Measurements from ENCODE around the gene CXCR4.

CXCR4 gene

DNA sequence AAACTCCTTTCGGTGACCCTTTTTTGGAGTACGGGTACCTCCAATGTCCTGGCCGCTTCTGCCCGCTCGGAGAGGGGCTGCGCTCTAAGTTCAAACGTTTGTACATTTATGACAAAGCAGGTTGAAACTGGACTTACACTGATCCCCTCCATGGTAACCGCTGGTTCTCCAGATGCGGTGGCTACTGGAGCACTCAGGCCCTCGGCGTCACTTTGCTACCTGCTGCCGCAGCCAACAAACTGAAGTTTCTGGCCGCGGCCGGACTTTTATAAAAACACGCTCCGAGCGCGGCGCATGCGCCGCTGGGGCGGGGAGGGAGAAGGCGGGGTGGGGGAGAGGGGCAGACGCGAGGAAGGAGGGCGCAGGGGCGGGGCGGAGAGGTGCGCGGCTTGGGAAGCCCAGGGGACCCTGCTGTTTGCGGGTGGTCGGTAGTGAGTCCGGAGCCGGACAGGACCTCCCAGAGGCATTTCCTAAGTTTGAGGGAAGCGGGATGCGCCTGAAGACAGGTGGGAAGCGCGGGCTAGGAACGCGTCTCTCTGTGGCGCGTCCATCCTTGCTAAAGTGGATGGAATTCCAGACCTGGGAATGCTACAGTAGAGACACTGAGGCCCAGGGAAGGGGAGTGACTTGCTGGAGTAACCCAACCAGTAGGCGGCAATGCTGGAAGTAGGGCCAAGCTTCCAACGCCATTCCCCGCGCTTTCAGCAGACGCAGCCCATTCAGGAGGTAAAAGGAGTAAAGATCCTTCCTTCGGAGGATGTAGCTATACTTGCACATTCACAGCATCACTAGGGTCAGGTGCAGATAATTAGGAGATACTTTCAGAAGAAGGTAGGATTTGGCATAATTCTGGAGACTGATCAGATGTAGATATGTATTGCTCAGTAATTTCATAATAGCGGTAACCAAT is at the start of gene CXCR4:
Gene CXCR4 (minus strand): TSS at position 241 of the 910 bp plus-strand sequence. CDS start 89 bp downstream, at position 152.
- peak; percentile 56 for DNase-seq (ENCODE audit: low spot score)

GRCh38 chr2:136164280-136164776 is 46.4 kb upstream of the CXCR4 start:
- no peak for DNase-seq (ENCODE audit: low spot score)

DNA sequence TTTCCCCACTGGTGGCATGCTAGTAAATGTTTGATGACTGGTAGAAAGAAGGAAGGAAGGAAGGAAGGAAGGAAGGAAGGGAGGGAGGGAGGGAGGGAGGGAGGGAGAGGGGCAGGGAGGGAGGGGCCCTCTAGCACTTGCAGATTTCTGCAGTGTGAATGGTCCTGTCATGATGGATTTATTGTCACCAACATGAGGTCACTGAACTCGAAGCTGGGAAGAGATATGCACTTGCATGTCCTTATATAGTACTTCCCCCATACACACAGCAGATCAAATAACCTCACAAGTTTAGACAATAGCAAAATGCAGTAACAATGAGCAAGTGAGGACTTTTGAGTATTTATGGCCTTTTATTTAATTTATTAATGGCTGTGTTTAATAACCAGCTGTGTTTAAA is 44.5 kb upstream of the CXCR4 start:
- DNase-seq (ENCODE audit: low spot score) = no peak

- DNase-seq (ENCODE audit: low spot score) = no peak
These were observed 38.5 kb upstream of the CXCR4 start for GRCh38 chr2:136156411-136156810.

GRCh38 chr2:136154384-136154783 is 36.4 kb upstream of the CXCR4 start:
- no peak for DNase-seq (ENCODE audit: low spot score)

DNA sequence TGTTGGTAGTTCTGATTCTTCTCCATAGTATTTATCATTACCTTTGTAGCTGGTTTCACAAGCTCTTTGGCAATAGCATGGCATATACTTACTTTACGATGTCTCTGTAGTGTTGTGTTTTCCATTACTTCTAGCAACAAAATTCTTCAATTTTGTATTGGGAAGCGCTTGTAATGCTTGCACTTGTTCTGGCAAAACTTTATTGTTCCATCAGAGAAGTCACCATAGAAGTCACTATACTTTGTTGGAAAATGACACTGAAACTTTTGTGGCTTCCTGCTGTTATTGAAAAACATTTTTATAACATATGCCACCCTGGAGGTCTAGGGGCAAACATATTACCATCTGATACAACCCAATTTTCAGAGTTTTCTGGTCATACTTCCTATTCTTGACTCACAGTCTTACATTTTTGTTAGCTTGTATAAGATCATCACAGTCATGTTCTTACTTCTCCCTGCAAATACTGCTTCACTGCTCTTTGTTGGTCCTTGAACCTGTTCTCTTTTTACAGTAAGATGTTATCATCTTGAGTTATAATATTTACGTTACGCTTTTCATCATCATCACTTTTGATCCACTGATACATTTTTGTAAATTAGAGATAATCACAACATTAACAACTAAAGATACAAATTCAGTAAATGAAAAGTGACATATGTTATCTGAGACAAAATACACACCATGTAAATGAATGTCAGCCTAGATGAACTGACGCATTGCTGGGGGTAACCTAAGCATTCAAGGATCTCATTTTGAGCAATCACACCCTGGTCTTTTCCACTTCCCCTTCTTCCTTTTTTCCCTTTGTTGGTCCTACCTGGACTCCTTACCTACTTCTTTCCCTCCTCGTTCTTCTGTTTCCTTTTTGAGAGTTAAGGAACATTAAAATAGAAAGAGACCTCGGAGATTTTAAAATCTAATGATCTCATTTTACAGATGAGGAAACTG is 33.3 kb upstream of the CXCR4 start:
- DNase-seq (ENCODE audit: low spot score) = no peak

DNA sequence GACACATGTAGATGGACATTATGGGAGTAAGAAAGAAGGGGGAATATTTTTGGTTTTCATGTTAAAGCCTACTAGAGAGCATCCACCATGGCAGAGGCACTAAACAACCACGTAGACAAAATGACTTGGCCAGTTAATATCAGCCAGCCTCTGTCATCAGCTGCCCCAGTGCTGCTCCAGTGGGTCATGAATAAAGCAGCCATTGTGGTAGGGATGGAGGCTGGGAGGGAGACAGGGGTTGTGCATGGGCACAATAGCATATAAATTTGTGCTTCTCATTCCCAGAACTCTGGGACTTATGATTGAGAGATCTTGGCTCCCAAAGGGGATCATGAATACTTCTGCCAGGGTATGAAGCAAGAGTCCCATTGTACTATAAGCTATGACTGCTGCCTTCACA is 31.1 kb upstream of the CXCR4 start:
- DNase-seq (ENCODE audit: low spot score) = no peak

DNA sequence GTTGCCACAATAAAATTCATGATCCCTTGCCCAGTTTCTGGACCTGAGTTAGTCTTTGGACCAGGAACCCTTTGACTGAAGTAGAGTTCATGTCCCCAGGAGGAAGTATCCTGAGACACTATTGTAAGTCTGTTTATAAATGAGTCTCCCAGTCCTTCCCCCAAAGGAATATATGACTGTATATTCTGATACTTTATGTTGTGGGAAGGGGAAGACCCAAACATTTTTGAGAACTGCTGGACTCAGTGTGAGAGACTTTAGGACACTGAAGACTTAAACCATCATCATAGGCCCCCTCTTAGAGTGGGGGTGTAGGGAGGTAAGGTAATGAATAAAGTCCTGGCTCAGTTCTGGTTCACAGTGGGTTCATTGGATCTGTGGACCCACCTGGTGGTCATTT is 28.6 kb upstream of the CXCR4 start:
- no peak for DNase-seq (ENCODE audit: low spot score)

DNA sequence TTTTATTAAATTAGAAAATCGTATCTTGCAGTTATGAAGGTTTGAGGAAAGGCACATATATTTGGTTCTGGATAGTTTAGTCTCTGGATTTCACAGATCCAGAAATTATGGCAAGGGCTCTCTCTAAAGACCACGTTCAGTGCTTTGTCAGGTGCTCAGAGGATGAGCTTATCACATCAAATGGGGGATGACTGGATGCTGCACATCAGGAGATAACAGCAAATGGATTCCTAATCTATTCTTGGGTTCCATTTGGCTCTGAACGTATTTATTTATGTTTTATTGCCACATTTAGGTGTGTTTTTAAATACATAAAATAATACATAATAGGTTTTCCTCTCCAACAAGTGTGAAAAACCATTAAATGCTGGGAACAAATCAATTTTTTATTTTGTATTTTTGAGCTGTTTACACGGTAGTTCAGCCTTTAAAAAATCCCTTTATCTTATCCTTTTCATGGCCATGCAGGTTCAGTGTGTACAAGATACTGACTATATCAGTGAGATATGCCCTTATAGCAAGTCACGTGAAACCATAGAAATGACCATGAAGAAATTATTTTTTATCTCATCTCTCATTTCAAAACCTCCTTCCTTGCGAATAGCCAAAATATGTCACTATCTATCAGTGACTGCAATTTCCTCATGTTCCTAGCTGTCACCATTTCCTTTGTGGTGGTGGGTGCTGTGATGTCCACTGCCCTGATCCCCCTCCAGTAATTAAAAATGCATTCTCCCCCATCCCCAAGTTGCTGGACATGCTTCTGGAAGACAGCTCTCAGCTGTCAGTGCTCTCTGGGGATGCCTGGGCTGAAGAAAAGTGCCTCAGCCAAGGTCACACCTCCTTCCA is 25.9 kb upstream of the CXCR4 start:
- no peak for DNase-seq (ENCODE audit: low spot score)

DNA sequence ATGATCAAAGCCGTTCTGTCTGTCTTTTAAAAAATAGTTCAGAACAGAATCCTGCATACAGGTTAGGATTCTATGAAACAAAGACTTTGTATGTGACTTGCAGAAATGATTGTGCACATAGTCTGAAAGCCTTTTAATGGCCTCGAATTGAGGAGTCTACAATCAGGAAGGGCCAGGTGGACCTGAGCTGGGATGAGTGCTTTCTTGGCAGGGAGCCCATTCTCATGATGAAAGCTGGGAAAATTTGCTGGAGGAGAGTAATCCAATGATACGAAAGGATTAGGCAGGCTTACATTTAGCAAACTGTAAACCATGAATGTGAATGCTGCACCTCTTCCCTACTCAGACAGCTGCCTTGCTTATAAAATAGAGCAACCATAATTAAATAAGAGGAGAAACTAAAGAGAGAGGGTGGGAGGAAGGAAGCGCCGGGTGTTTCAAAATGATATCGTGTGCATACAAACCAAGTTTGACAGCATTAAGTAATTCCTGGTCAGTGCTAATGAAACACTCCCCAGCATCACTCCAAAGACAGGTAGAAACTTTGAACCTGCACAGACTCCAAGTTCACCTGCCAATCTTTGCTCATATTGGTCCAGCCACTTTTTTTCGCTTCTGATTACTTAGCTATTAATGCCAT is 23.7 kb upstream of the CXCR4 start:
- DNase-seq (ENCODE audit: low spot score) = peak; percentile 36

DNA sequence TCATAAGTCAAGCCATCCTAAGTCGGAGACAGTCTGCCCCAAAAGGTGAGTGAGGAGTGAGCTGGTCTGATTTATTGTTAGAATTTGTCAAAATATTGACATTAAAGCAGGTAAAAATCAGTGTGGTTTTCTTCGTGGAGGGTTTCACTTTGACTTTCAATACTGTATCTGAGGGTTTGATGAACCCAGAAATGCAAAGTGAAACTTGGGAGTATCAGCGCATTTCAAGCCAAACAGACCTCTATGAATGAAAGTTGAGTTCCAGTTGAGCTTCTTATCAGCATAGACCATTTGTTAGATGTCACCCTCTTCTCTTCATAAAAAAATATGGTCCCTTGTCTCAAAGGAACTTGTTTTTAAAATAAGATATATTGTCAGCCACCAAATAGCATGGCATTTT is 21.7 kb upstream of the CXCR4 start:
- DNase-seq (ENCODE audit: low spot score) = no peak

DNA sequence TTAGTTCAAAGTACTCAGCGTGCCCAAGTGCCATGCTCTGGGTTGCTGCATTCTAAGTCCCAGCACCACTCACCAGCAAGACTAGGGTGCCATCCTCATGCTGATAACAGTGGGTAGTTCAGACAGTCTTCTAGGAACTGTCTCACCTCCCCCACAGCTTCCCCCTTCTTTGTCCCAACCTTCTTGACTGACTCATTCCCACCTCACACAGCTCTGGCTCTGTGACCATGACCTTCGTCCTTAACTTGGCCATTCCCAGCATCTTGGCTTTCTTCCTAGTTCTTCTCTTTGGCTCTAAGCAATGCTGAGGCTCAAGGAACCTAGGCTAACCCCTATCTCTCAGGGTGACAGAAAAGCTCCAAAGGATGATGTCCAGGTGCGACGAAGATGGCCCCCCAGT is 20.0 kb upstream of the CXCR4 start:
- peak; percentile 56 for DNase-seq (ENCODE audit: low spot score)

- DNase-seq (ENCODE audit: low spot score) = peak; percentile 78
These were observed 19.0 kb upstream of the CXCR4 start for GRCh38 chr2:136136931-136137330.

GRCh38 chr2:136135921-136136906 is 18.3 kb upstream of the CXCR4 start:
- no peak for DNase-seq (ENCODE audit: low spot score)

DNA sequence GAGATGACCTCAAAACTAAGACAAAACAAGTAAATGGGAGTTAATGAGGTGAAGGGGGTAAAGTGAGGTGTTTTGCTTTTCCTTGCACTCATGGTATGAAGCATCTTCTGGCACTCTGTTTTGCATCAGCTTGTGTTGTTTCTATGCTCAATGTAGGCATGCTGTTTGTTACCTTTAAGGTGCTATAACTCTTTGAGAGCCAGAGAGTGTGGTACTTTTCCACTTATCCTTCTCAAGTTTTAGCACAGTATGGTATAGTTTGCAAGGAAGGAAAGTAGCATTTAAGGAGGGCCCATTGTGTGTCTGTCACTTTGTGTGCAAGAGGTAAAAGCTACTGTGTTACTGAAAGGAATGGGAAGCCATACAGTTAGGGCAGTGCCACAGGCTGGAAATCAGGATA is 17.5 kb upstream of the CXCR4 start:
- DNase-seq (ENCODE audit: low spot score) = no peak

DNA sequence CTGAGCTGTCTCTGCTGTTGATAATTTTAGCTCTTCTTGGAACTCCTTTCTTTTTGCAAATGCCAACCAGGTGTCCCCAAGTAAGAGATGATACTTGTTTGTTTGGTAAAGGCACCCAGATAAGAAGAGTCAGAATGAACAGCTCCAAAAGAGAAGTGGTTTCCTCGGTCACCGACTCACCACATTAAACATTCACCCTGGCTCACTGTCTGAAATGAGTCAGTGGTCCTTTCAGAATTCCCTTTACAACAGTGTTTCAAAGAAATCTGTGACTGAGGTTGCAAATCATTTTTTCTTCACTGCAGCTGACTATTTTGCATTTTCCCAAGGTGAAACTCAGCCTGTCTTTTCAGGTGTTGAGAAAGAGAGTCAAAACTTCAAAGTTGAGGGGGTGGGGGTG is 16.2 kb upstream of the CXCR4 start:
- DNase-seq (ENCODE audit: low spot score) = no peak

- no peak for DNase-seq (ENCODE audit: low spot score)
These were observed 15.6 kb upstream of the CXCR4 start for GRCh38 chr2:136133586-136133985.

DNA sequence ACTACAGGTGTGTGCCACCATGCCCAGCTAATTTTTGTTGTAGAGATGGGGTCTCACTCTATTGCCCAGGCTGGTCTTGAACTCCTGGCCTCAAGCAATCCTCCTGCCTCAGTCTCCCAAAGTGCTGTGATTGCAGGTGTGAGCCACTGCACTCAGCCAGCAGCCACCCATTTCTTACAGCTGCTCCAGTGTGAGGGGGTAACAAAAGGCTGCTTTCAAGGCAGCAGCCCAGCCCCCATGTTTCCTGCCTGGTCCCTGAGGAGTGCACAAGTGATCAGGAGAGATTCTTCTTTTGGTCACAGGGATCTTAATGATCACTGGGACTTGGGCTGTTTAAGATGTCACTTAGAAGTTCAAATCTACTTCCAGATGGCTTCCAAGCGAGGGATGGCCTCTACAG is 15.2 kb upstream of the CXCR4 start:
- DNase-seq (ENCODE audit: low spot score) = no peak

DNA sequence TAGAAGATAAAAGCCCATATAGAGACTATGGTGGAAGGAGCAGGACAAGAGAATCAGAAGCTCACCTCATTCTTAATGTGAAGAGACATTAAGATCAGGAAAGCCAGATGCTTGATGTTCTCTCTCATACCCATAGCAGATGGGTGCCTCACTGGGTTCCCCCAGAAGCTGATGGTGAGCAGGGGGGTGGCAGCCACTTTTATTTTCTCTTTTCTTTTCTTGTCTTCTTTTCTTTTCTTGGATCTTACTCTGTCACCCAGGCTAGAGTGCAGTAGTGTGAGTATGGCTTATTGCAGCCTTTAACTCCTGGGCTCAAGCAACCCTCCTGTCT is 14.8 kb upstream of the CXCR4 start:
- DNase-seq (ENCODE audit: low spot score) = no peak
